WTC11 (cell line): ENCODE results near the gene RBPMS2.

Experiments used
- ATF3 ChIP-seq: sonication (generic); formaldehyde crosslinking; conservative IDR thresholded peaks from 2 replicates; pipeline ENCODE4 v1.8.1; 2022; ENCODE audit warnings: mild to moderate bottlenecking, missing genetic modification reagents
- MAX ChIP-seq: sonication (generic); formaldehyde crosslinking; IDR thresholded peaks from 2 replicates; pipeline ENCODE4 v1.8.0; 2022; ENCODE audit warnings: mild to moderate bottlenecking, missing genetic modification reagents
- USF1 ChIP-seq: sonication (generic); formaldehyde crosslinking; IDR thresholded peaks from 2 replicates; pipeline ENCODE4 v1.8.0; 2022; ENCODE audit warnings: mild to moderate bottlenecking, missing genetic modification reagents
- ZNF121 ChIP-seq: sonication (generic); formaldehyde crosslinking; IDR thresholded peaks from 2 replicates; pipeline ENCODE4 v1.8.0; 2023; ENCODE audit warnings: missing genetic modification reagents
- TF ChIP-seq, protein P1 (sequence below): fragments of 200-600 bp; IDR thresholded peaks from 2 replicates; pipeline ENCODE4 v1.8.0; 2022; ENCODE audit warnings: antibody characterized with exemption
- TF ChIP-seq, protein P2 (sequence below): sonication (generic); formaldehyde crosslinking; IDR thresholded peaks from 2 replicates; pipeline ENCODE4 v1.8.1; 2023; ENCODE audit warnings: mild to moderate bottlenecking, missing genetic modification reagents
- TF ChIP-seq, protein P3 (sequence below): fragments of 250-450 bp; sonication (Bioruptor Pico); IDR thresholded peaks from 2 replicates; pipeline ENCODE4 v1.9.0; 2021; ENCODE audit warnings: moderate library complexity, mild to moderate bottlenecking, inconsistent platforms, borderline replicate concordance
- TF ChIP-seq, protein P4 (sequence below): sonication (generic); formaldehyde crosslinking; conservative IDR thresholded peaks from 2 replicates; pipeline ENCODE4 v1.8.1; 2023; ENCODE audit warnings: mild to moderate bottlenecking, low read depth, missing genetic modification reagents, moderate library complexity

GRCh38 chr15:64731012-64731804, 44.2 kb downstream of the RBPMS2 start:
- TF ChIP-seq ZNF121, result 0 out of 2 replicates have a peak, but pooled peaks have one; percentile 3
- TF ChIP-seq USF1 (CRISPR knock-in tag), result no peak
- no peak for TF ChIP-seq MAX
- TF ChIP-seq, protein P1, sequence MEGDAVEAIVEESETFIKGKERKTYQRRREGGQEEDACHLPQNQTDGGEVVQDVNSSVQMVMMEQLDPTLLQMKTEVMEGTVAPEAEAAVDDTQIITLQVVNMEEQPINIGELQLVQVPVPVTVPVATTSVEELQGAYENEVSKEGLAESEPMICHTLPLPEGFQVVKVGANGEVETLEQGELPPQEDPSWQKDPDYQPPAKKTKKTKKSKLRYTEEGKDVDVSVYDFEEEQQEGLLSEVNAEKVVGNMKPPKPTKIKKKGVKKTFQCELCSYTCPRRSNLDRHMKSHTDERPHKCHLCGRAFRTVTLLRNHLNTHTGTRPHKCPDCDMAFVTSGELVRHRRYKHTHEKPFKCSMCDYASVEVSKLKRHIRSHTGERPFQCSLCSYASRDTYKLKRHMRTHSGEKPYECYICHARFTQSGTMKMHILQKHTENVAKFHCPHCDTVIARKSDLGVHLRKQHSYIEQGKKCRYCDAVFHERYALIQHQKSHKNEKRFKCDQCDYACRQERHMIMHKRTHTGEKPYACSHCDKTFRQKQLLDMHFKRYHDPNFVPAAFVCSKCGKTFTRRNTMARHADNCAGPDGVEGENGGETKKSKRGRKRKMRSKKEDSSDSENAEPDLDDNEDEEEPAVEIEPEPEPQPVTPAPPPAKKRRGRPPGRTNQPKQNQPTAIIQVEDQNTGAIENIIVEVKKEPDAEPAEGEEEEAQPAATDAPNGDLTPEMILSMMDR, result peak; percentile 88
- TF ChIP-seq ATF3 (CRISPR knock-in tag), result no peak
- TF ChIP-seq, protein P2, sequence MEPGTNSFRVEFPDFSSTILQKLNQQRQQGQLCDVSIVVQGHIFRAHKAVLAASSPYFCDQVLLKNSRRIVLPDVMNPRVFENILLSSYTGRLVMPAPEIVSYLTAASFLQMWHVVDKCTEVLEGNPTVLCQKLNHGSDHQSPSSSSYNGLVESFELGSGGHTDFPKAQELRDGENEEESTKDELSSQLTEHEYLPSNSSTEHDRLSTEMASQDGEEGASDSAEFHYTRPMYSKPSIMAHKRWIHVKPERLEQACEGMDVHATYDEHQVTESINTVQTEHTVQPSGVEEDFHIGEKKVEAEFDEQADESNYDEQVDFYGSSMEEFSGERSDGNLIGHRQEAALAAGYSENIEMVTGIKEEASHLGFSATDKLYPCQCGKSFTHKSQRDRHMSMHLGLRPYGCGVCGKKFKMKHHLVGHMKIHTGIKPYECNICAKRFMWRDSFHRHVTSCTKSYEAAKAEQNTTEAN (CRISPR knock-in tag), result no peak
- TF ChIP-seq, protein P3, sequence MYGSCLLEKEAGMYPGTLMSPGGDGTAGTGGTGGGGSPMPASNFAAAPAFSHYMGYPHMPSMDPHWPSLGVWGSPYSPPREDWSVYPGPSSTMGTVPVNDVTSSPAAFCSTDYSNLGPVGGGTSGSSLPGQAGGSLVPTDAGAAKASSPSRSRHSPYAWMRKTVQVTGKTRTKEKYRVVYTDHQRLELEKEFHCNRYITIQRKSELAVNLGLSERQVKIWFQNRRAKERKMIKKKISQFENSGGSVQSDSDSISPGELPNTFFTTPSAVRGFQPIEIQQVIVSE (CRISPR knock-in tag), result no peak
- TF ChIP-seq, protein P4, sequence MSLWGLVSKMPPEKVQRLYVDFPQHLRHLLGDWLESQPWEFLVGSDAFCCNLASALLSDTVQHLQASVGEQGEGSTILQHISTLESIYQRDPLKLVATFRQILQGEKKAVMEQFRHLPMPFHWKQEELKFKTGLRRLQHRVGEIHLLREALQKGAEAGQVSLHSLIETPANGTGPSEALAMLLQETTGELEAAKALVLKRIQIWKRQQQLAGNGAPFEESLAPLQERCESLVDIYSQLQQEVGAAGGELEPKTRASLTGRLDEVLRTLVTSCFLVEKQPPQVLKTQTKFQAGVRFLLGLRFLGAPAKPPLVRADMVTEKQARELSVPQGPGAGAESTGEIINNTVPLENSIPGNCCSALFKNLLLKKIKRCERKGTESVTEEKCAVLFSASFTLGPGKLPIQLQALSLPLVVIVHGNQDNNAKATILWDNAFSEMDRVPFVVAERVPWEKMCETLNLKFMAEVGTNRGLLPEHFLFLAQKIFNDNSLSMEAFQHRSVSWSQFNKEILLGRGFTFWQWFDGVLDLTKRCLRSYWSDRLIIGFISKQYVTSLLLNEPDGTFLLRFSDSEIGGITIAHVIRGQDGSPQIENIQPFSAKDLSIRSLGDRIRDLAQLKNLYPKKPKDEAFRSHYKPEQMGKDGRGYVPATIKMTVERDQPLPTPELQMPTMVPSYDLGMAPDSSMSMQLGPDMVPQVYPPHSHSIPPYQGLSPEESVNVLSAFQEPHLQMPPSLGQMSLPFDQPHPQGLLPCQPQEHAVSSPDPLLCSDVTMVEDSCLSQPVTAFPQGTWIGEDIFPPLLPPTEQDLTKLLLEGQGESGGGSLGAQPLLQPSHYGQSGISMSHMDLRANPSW, result no peak
